ENCODE measurements around the gene HOXA2.

- TF ChIP-seq, protein P1, sequence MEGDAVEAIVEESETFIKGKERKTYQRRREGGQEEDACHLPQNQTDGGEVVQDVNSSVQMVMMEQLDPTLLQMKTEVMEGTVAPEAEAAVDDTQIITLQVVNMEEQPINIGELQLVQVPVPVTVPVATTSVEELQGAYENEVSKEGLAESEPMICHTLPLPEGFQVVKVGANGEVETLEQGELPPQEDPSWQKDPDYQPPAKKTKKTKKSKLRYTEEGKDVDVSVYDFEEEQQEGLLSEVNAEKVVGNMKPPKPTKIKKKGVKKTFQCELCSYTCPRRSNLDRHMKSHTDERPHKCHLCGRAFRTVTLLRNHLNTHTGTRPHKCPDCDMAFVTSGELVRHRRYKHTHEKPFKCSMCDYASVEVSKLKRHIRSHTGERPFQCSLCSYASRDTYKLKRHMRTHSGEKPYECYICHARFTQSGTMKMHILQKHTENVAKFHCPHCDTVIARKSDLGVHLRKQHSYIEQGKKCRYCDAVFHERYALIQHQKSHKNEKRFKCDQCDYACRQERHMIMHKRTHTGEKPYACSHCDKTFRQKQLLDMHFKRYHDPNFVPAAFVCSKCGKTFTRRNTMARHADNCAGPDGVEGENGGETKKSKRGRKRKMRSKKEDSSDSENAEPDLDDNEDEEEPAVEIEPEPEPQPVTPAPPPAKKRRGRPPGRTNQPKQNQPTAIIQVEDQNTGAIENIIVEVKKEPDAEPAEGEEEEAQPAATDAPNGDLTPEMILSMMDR (IDR thresholded peaks at IDR 0.05), result no peak
- no peak for TF ChIP-seq POLR2AphosphoS5 (IDR thresholded peaks at IDR 0.05; ENCODE audit: insufficient read depth in 1 of 2, low read depth in 1 of 2)
Measured at GRCh38 chr7:27134392-27134791, 31.9 kb upstream of the HOXA2 start.
